ENCODE measurements around the gene CCNA1.
A peak's percentile ranks its signal among the peaks of the same experiment; 100 is the strongest.

CCNA1 gene

DNA sequence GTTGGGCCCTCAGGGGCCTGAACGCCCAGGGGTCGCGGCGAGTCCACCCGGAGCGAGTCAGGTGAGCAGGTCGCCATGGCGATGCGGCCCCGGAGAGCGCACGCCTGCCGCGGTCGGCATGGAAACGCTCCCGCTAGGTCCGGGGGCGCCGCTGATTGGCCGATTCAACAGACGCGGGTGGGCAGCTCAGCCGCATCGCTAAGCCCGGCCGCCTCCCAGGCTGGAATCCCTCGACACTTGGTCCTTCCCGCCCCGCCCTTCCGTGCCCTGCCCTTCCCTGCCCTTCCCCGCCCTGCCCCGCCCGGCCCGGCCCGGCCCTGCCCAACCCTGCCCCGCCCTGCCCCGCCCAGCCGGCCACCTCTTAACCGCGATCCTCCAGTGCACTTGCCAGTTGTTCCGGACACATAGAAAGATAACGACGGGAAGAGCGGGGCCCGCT, at the start of gene CCNA1:
TSS of gene CCNA1 (plus strand) at position 390 of the 439 bp plus-strand sequence. CDS start 562 bp downstream, outside the sequence.
- no peak for DNase-seq (ENCODE audit: low spot score)

DNA sequence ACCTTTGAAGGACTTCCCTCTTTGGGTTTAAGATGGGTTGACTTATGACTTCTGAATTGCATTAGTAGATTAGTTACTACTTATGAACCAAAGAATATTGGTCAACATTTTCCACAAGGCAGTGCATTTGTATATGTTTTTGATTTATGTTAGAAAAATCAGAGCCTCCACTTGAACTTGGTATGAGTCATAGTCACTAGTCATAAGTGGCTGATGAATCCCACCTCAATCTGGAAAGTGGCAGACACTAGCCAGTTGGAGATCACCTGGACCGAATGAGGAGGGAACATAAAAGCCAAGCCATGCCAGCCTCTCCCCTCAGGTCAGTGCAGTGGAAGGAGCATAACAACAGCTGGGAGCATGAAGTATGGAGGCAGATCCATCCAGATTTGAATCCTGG, 46.8 kb upstream of the CCNA1 start:
- no peak for DNase-seq (ENCODE audit: low spot score)

DNA sequence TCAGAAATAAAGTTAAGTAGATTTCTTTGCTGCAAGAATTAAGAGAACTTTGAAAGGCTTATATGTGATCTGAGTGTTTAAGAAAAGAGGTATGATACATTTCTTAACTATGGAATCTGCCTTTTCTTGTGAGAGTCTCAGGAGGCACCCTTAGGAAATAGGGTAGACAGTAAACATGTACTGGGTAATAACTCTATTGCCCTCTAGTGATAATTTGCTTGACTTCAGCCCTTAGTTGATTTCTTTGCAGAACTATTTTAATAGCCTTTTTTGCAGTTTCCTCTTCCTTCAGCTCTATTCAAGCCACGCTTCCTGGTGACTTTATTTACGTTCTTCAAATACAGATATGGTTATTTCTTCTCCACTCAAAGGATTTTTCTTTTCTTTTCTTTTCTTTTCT, 37.0 kb upstream of the CCNA1 start:
- peak; percentile 28 for DNase-seq (ENCODE audit: low spot score)

DNA sequence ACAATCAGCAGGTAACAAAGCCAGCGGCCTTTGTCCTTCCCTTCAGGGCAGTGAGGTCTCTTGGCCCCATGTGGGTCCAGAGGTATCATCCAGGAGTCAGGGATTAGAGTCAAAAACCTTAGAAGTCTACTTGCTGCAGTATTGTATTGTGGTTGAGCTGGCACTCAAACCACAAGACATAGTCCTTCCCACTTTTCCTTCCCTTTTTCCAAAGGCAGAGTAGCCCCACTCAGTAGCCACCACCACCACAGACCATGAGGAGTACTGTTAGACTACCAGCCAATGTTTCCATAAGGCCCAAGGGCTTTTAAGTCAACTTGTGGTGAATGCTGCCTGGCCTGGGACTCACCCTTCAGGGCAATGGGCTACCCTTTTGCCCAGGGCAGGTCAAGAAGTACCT, 27.1 kb upstream of the CCNA1 start:
- DNase-seq (ENCODE audit: low spot score) = no peak

DNA sequence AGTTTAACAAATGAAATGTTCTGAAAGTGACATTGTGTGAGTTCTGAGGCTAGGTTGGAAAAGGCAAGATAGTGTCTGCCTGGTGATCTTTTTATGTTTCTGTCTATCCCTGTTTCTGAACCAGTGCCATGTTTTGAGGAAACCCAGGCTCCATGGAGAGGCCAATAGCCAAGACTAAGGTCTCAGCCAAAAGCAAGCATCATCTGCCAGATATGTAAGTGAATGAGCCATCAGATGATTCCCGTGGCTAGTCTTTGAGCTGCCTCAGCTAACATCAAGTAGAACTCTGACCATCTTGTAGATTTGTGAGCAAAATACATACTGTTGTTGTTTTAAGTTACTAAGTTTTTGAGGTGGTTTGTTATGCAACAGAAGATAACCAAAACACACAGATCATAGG, 19.6 kb upstream of the CCNA1 start:
- DNase-seq (ENCODE audit: low spot score) = no peak

DNA sequence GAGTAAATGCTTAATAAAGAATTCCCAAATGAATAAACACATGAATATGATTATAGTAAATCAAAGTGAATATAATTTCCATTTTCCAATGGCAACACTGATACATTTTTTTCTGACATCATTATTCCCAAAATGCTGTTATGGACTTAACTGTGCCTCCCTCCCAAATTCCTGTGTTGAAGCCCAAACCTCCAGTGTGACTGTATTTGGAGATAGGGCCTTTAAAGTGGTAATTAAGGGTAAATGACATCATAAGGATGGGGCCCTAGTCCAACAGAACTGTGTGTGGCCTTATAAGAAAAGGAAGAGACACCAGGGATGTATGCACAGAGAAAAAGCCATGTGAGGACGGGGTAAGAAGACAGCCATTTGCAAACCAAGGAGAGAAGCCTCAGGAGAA, 19.1 kb upstream of the CCNA1 start:
- no peak for DNase-seq (ENCODE audit: low spot score)

DNA sequence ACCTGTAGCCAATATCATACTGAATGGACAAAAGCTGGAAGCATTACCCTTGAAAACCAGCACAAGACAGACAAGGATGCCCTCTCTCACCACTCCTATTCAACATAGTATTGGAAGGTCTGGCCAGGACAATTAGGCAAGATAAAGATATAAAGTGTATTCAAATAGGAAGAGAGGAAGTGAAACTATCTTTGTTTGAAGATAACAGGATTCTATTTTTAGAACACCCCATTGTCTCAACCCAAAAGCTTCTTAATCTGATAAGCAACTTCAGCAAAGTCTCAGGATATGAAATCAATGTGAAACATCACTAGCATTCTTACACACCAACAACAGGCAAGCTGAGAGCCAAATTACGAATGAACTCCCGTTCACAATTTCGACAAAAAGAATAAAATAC, 17.8 kb upstream of the CCNA1 start:
- DNase-seq (ENCODE audit: low spot score) = no peak

DNA sequence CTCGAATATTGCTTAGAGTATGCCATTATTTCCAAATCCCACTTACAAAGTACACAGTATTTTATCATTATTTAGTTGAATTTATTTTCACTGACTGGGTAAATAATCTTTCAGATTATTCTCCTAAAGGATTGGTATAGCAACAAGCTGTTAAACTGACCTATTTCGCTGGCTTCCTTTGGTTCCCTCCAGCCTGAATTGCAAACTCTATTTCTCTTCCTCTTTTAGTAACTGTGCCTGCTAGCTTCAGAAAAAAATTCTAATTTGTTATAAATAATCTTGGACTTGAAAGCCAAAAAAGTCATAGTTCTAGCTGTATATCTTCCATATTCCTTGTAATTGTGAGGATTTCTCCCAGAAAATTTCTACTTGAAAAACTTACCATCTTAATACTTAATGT, 15.0 kb upstream of the CCNA1 start:
- no peak for DNase-seq (ENCODE audit: low spot score)

DNA sequence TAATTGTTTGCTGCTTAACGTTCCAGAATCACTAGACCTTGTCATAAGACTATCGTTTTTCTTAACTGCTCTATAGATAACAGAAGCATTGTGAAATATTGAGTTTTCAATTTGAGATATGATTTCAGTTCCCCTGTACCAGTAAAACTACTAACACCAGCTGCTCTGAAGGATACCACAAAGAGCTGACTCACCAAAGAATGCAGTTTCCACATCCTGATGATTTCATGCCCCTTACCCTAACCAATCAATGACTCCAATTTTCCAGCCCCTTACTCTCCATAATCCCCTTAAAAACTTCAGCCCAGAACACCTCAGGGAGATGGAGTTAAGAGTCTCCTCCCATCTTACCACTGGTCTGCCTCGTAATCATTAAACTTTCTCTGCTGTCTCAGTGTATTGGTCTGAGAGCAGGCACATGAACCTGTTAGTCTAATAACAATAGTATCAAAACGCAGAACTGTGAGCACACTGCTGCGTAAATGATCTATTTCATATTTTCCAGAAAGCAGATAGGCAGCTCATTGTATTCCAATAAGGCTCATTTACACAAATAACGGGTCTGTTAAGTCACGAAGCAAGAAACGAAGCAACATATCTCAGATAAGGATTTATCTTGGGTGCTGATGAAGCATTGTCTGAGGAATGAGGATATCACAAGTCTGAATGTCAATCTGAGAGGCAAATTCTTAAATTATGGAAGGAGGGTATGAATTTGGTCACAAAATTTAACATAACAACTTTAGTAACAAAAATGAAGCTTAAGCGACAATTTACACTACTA, 14.1 kb upstream of the CCNA1 start:
- peak; percentile 16 for DNase-seq (ENCODE audit: low spot score)

DNA sequence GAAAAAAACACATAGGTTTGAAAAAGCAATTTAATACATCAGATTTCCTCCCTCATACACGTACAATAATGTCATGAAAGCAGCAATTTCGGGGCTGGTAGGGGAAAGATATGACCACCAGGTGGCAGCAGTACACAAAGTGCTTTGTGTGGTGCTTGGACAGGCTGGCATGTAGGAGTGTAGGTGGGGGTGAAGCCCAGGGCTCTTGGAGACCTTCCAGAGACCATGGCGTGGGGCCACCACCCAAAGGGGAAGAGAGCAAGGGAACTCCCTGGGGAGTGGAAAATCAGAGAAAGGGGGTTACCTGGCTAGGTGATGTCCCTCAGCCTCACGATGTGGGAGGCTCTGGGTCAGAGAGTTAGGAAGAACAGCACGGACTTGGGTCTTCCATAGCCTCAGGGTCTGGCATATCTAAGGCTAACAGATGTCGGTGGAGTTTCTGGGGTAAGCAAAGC, 11.8 kb upstream of the CCNA1 start:
- peak; percentile 53 for DNase-seq (ENCODE audit: low spot score)

DNA sequence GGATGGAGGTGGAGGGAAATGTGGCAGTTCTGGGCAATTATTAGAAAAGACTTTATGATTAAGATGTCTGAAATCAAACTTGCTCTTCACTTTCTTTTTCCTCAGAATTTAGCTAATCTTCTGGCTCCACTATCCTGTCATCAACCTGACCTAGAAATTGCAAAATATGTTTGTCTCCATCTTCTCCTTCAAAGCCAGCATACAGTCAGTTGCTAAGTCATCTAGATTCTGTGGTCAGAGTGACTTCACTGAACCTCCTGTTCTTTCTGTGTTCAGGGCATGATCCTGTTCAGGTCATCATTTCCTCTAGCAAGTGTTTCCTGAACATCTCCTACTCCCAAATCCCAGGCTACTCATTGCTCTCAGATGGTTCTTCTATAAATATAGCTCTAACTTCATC, 10.8 kb upstream of the CCNA1 start:
- DNase-seq (ENCODE audit: low spot score) = no peak

DNA sequence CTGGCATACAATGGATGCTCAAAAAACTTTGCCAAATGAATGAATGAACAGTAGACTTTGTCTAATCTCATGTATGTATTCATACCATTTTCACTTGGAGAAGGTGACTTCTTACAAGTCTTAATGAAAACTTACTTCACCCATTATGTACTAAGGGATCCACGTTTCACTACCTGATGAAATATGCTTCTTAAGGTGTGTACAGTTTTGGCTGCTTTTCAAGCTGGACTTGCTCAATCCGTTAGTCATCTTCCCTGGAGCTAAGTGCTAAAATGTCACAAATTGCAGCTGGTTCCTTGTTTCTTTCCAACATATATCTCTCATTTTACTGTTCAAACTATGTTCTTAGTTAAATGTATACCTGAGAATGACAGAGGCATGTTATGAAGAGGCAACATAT, 4.2 kb upstream of the CCNA1 start:
- DNase-seq (ENCODE audit: low spot score) = no peak

DNA sequence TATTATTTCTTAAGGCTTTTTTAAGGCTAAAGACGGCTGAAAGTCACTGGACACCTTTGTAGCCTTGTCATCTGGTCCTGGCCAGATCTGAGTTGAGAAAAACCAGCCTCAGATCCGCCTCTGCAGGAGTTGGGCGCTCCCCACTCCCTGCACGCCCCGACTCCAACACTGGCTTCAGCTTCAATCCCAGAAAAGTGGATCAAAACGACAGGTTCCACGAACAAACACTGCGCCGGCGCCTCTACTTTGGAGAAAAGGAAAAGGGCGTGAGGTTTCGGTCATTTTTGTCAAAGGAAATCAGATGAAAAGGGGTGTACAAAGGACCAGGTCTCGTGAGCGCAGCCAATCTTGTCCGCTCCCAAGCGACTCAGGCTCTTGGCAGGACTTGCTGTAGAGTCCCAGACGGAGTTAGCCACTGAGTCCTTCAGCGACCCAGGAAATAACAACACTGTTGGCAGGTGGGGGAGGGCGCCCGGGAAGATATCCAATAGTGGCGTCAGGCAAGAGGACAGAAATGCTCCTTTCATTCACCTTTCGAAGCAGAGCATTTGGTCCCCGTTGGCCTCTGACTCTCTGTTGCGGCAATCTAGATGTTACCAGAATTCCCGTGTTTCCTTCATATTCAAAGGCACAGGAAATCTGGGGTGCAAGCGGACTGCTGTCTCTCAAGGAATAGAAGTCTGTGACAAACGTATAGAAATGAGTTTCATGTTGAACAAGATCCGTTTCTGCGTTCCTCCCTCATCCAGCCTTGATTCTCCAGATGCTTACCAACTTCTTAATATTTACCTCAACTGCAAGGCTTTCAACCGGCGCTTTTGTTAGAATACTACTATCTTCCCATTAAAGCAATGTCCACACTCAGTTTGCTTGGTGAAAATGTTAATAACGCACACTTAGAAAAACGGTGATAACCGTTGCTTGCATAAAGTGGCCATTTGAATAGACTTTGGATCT, 1.8 kb upstream of the CCNA1 start:
- DNase-seq (ENCODE audit: low spot score) = no peak

DNA sequence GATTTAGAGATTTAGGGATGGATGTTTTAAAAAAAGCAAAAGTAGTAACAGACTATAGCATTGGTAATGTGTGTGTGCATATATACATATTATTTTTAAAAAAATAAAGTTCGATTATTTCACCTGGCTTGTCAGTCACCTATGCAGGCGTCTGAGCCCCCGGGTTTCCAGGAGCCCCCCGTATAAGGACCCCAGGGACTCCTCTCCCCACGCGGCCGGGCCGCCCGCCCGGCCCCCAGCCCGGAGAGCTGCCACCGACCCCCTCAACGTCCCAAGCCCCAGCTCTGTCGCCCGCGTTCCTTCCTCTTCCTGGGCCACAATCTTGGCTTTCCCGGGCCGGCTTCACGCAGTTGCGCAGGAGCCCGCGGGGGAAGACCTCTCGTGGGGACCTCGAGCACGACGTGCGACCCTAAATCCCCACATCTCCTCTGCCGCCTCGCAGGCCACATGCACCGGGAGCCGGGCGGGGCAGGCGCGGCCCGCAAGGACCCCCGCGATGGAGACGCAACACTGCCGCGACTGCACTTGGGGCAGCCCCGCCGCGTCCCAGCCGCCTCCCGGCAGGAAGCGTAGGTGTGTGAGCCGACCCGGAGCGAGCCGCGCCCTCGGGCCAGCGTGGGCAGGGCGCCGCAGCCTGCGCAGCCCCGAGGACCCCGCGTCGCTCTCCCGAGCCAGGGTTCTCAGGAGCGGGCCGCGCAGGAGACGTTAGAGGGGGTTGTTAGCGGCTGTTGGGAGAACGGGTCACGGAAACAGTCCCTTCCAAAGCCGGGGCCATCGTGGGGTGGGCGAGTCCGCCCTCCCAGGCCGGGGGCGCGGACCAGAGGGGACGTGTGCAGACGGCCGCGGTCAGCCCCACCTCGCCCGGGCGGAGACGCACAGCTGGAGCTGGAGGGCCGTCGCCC, 840 bp upstream of the CCNA1 start:
- DNase-seq (ENCODE audit: low spot score) = no peak

DNA sequence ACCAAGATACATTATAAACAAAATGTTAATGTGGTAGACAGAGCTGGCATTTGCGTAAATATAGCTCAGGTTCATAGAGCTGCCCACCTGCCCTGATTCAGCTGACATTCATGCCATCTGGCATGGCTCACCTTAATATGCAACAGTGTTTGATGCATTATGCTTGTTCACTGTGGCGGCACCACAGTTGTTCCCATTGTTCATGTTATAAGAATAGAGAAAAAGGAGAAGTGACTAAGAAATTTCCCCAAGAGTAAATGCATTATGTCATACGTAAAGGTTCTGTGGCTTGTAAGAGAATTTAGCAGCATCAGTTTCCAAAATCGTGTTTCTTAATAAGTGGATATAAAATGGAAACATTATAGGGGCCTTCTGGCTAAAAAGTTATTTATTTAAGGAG, 4.5 kb downstream of the CCNA1 start:
- no peak for DNase-seq (ENCODE audit: low spot score)

DNA sequence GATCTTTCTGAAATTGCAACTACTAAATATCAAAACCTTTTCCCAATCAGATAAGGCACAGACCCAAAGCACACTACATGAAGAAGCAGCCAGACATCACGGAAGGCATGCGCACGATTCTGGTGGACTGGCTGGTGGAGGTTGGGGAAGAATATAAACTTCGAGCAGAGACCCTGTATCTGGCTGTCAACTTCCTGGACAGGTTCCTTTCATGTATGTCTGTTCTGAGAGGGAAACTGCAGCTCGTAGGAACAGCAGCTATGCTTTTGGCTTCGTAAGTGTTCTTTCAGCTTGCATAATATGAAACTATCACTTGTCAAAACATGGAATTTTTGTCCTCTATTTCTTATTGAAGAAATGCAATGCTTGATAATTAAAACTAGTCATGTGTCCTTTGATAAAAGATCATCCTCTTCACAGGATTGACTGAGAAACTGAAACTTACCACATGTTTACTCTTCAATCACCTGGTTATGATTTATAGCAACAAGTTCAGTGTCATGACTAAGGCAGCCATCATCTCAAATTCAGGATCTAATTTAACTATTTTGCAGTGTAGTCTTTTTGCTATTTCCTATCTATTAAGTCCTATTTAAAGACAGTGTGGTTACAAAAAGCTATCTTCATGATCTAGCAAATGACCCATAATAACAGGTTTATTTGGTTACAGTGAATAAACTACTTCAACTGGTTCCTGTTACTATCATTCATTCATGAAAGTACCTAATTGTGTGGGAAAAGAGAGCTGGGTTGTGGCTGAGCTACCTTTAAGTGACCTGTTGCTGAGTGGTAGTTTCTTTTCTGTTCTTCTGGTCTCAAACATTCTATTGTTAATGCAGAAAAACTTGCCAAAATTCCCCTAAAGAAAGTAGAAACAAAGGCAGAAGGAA, 6.5 kb downstream of the CCNA1 start:
- DNase-seq (ENCODE audit: low spot score) = no peak

DNA sequence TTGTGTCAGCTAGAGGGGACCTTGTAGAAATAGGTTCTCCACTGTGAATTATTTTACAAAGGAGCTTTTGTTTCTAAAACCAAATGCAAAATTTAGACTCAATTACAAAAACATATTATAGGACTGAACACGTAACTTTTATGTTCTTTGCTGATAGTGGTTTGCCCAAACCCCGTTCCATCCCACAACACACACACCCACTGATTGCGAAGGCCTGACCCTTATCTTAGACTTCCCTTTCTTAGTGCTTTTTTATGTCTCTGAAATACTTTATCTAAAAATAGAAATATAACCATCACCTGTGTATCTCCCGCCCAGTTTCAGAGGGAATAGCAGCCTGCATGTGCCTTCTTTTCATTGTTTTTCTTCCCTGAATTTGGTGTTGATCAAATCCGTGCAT, 13.0 kb downstream of the CCNA1 start:
- no peak for DNase-seq (ENCODE audit: low spot score)

DNA sequence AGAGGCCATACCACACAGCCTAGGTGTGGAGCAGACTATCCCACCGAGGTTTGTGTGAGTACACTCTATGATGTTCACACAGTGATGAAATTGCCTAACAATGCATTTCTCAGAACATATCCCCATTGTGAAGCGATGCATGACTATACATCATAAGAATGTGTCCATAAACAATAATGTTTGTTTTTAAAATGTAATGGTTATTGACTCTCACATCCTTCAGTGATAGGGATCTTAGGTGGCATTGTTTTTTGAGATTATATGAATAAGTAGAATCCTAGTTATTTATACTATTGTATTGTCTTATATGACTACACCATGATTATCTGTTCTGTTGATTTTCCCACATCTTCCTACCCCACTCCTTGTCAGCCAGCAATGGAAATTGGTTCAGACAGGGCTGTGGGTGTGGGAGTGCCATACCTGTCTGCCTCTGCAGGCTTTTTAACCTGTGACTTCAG, 13.6 kb downstream of the CCNA1 start:
- DNase-seq (ENCODE audit: low spot score) = peak; percentile 29

DNA sequence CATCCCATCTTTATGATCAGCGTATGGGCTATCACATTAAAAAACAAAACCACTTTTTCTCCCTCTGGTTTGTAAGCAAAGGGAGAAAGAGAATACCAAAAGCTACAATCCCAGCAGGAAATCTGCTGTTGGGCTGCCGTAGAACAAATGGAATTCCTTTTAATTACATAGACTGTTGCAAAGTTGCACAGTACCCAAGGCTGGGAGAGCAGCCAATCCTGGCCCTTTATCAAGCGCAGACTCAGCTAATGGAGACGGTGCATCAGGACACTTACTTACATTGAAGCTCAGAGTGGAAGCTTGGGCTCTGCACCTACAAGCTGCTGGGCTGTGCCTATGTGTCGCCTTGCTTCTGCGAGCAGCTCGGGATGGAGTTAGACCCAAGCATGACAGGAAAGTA, 15.2 kb downstream of the CCNA1 start:
- DNase-seq (ENCODE audit: low spot score) = no peak

DNA sequence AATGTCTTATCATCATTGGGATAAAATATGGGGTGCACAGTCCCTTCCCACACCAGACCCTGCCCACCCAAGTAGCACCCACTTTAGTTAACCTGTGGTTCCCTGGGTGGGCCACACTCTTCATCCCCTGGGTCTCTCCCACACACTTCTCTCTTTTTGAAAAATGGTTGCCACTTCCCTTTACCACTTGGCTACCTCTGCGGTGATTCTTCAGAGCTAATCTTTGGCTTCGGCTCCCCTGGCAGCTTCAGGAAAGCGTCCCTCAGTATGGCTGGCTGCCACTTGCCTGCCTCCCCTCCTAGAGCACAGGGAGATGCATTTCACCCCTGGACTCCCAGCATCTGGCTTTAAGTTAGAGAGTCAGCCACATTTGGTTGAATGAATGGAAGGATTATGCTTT, 18.2 kb downstream of the CCNA1 start:
- DNase-seq (ENCODE audit: low spot score) = no peak

DNA sequence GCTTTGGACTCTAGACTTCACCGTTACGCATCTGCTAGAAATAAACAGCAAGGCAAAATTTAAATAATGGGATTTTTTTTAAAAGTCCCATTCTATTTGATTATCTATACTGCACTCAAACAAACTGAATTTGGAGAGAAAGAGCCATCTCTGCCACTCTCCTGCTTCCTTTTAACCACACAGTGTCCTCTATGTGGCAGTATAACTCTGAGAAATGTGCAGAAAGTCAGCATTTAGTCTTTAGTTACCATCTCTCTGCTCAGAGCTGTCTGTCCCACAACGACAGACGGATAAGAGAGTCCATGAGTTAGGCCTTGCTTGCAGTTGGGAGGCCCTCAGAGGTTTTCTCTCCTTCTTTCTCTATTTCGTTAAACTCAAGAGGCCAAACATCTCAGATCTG, 21.2 kb downstream of the CCNA1 start:
- DNase-seq (ENCODE audit: low spot score) = peak; percentile 23
